NT2/D1 (cell line): Measurements from ENCODE around the gene CADM2.

Source experiments
- SUZ12 ChIP-seq: IDR thresholded peaks from 2 replicates; pipeline ENCODE4 v1.6.1; 2011; ENCODE audit not compliant: insufficient read length, insufficient read depth; ENCODE audit errors: extremely low read depth
- YY1 ChIP-seq: IDR thresholded peaks from 2 replicates; pipeline ENCODE4 v1.6.1; 2011; ENCODE audit not compliant: insufficient read length, insufficient read depth
- ZNF274 ChIP-seq: IDR thresholded peaks from 2 replicates; pipeline ENCODE4 v1.6.1; 2011; ENCODE audit warnings: mild to moderate bottlenecking, low read depth, low read length

GRCh38 chr3:85054579-85054978, 95.8 kb downstream of the CADM2 start:
- no peak for TF ChIP-seq YY1
- no peak for TF ChIP-seq SUZ12
- TF ChIP-seq ZNF274 = no peak
